Measurements from ENCODE around the gene OR14A2. TPM values are rescaled to one million over a fixed set of nuclear protein-coding genes. Genes with fewer than 3 reads are reported as not detected.

OR14A2 gene
- polyA plus RNA-seq, 2 of the 4 experiments (the other 2 are of a cell fraction) = not detected

GRCh38 chr1:247740721-247741120 is 7.2 kb downstream of the OR14A2 start:
- ATAC-seq (no peak), DNase-seq (ENCODE audit: low read depth in 1 of 2, low spot score in 1 of 2) (no peak), FAIRE-seq (no peak)
- no peak overlapping the region for H3K4me2 ChIP-seq
- TF ChIP-seq CHD2 (IDR thresholded peaks at IDR 0.05; ENCODE audit: low read length, partially characterized antibody) (no peak), HMGXB4 (CRISPR knock-in tag; IDR thresholded peaks at IDR 0.05; ENCODE audit: borderline replicate concordance) (no peak), CTCF (IDR thresholded peaks at IDR 0.05) (no peak), RFX5 (IDR thresholded peaks at IDR 0.05) (no peak), FOSL2 (IDR thresholded peaks at IDR 0.05) (no peak), FOSL2 (CRISPR knock-in tag; IDR thresholded peaks at IDR 0.05) (no peak), EHMT2 (IDR thresholded peaks at IDR 0.05; ENCODE audit: low read depth) (no peak), ZSCAN20 (CRISPR knock-in tag; IDR thresholded peaks at IDR 0.05) (no peak)
- TF ChIP-seq, protein P1, sequence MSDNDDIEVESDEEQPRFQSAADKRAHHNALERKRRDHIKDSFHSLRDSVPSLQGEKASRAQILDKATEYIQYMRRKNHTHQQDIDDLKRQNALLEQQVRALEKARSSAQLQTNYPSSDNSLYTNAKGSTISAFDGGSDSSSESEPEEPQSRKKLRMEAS (IDR thresholded peaks at IDR 0.05) = no peak
- H3K9me3 ChIP-seq = peaks cover 4% of the 10 kb centered on the region; the same call in 1 of the 3 replicates
- H3K4me3 ChIP-seq = no peak overlapping the region
- ChIA-PET CTCF (no interaction called here), POLR2A (no interaction called here)
- no peak overlapping the region for H3K27ac ChIP-seq
- WGBS (ENCODE audit: missing lambda C conversion rate) = 1% methylated on average over 2 of the region's 2 CpGs
- H3K4me1 ChIP-seq = no peaks in the 10 kb centered on the region

- Histone ChIP-seq H3K4me3 (no peak within 1 kb of the TSS), H3K27ac (no peak within 1 kb of the TSS), H3K9me3 (no peaks in the 10 kb centered on the region; the same call in 2 of the 3 replicates), H3K4me2 (no peak within 1 kb of the TSS), H3K4me1 (no peaks in the 10 kb centered on the region)
- CTCF ChIA-PET = no interaction called here
- FAIRE-seq (no peak), ATAC-seq (no peak), DNase-seq (ENCODE audit: low read depth in 1 of 2, low spot score in 1 of 2) (no peak)
- POLR2A ChIA-PET = no interaction called here
- WGBS (ENCODE audit: missing lambda C conversion rate) = 17% methylated on average over 1 of the region's 1 CpG
- no peak for TF ChIP-seq ZNF302 (CRISPR knock-in tag; IDR thresholded peaks at IDR 0.05)
- no peak for TF ChIP-seq HOXB5 (CRISPR knock-in tag; IDR thresholded peaks at IDR 0.05)
- TF ChIP-seq CTCF (IDR thresholded peaks at IDR 0.05) = no peak
These were observed 9.6 kb downstream of the OR14A2 start, which contains the start of gene OR14K1 for GRCh38 chr1:247738315-247738714. Gene OR14K1, plus strand, starts transcription at chr1:247738615. Its CDS starts 0 bp downstream, at chr1:247738615.

DNA sequence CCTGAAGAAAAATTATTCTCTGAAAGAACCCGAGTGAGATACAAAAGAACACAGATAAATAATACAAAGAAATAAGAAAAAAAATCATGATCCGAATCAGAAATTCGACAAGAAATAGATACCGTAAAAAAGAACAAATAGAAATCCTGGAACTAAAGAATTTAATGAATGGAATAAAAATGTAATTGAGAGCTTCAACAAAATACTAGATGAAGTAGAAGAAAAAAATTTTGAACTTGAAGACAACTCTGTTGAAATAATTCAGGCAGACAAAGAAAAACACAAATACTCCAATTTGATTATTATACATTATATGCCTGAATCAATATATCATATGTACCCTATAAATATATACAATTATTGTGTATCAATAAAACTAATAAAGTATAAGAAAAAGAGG is 26.7 kb downstream of the OR14A2 start:
- H3K9me3 ChIP-seq = no peaks in the 10 kb centered on the region
- no peaks in the 10 kb centered on the region for H3K4me1 ChIP-seq
- WGBS (ENCODE audit: missing lambda C conversion rate) = 3% methylated on average over 4 of the region's 4 CpGs
- no peak overlapping the region for H3K4me3 ChIP-seq
- FAIRE-seq = no peak
- no peak overlapping the region for H3K27ac ChIP-seq
- POLR2A ChIA-PET = no interaction called here
- no peak for ATAC-seq
- DNase-seq (ENCODE audit: low read depth in 1 of 2, low spot score in 1 of 2) = no peak
- no peak overlapping the region for H3K4me2 ChIP-seq
- CTCF ChIA-PET = no interaction called here
- TF ChIP-seq MYC (IDR thresholded peaks at IDR 0.05; ENCODE audit: borderline replicate concordance, low read length) (no peak), JUN (IDR thresholded peaks at IDR 0.05) (no peak)

- DNase-seq (ENCODE audit: low read depth in 1 of 2, low spot score in 1 of 2) (no peak), ATAC-seq (no peak), FAIRE-seq (no peak)
- no peaks in the 10 kb centered on the region for H3K4me1 ChIP-seq
- 31% methylated on average over 3 of the region's 3 CpGs for WGBS (ENCODE audit: missing lambda C conversion rate)
- no peak within 1 kb of the TSS for H3K4me2 ChIP-seq
- ChIA-PET CTCF (no interaction called here), POLR2A (no interaction called here)
- H3K27ac ChIP-seq = no peak within 1 kb of the TSS
- H3K9me3 ChIP-seq = no peaks in the 10 kb centered on the region
- H3K4me3 ChIP-seq = no peak within 1 kb of the TSS
- TF ChIP-seq MAZ (IDR thresholded peaks at IDR 0.05; ENCODE audit: borderline replicate concordance, low read depth, low read length) = no peak
- TF ChIP-seq PHF8 (IDR thresholded peaks at IDR 0.05; ENCODE audit: borderline replicate concordance, low read depth) = no peak
- no peak for TF ChIP-seq RARB (CRISPR knock-in tag; IDR thresholded peaks at IDR 0.05)
- no peak for TF ChIP-seq ESRRA (IDR thresholded peaks at IDR 0.05; ENCODE audit: borderline replicate concordance, low read length)
- TF ChIP-seq CHD4 (IDR thresholded peaks at IDR 0.05; ENCODE audit: borderline replicate concordance) = no peak
- TF ChIP-seq TFCP2L1 (CRISPR knock-in tag; IDR thresholded peaks at IDR 0.05) = no peak
- no peak for TF ChIP-seq FOSL2 (IDR thresholded peaks at IDR 0.05)
- TF ChIP-seq FOSL2 (CRISPR knock-in tag; IDR thresholded peaks at IDR 0.05) = no peak
- no peak for TF ChIP-seq KDM5A (IDR thresholded peaks at IDR 0.05)
- TF ChIP-seq BHLHE40 (IDR thresholded peaks at IDR 0.05; ENCODE audit: low read depth, low read length) = no peak
- no peak for TF ChIP-seq RFX5 (IDR thresholded peaks at IDR 0.05)
- TF ChIP-seq HOXA7 (CRISPR knock-in tag; IDR thresholded peaks at IDR 0.05) = no peak
- TF ChIP-seq, protein P2, sequence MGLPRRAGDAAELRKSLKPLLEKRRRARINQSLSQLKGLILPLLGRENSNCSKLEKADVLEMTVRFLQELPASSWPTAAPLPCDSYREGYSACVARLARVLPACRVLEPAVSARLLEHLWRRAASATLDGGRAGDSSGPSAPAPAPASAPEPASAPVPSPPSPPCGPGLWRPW (IDR thresholded peaks at IDR 0.05) = no peak
- no peak for TF ChIP-seq FOXS1 (CRISPR knock-in tag; IDR thresholded peaks at IDR 0.05)
These were observed 31.4 kb downstream of the OR14A2 start, which contains the start of gene OR6F1 for GRCh38 chr1:247716546-247716945. Gene OR6F1, minus strand, starts transcription at chr1:247716646. Its CDS starts 3,891 bp downstream, at chr1:247712755.
